Upper lobe of left lung (tissue), 4 donors: ENCODE data around the gene CCDC138.

Source experiments
- CTCF ChIP-seq, 6 experiments: fragments of 450-650 bp in 4 of 6; fragments of 200-600 bp in 2 of 6; sonication (generic) in 2 of 6; IDR thresholded peaks; one replicate each; pipeline ENCODE4 v1.5.1; 2016 to 2019; ENCODE audit warnings: antibody characterized with exemption in 6 of 6
- POLR2A ChIP-seq, 4 donors: fragments of 450-650 bp; IDR thresholded peaks; one replicate each; pipeline ENCODE4 v1.5.1; 2016 to 2017; ENCODE audit warnings: antibody characterized with exemption in 4 of 4, mild to moderate bottlenecking in 2 of 4

- no peak for TF ChIP-seq CTCF (IDR thresholded peaks at IDR 0.05)
- TF ChIP-seq POLR2A (IDR thresholded peaks at IDR 0.05): no peak
Observed at GRCh38 chr2:108894766-108895165, 108.2 kb downstream of the CCDC138 start.
